DOHH2 (cell line): Measurements from ENCODE around the gene KDM4C.

Experiments
- H3F3A ChIP-seq: fragments of 200-600 bp; sonication (generic), shearing (Covaris generic); 2 replicates; pipeline ENCODE4 v1.6.0; 2016; ENCODE audit warnings: antibody characterized with exemption, mild to moderate bottlenecking; ENCODE audit not compliant: control insufficient read depth, insufficient read depth
- H3K27ac ChIP-seq: fragments of 200-600 bp; sonication (generic); 2 replicates; pipeline ENCODE4 v1.5.1; 2014; ENCODE audit warnings: low read depth, mild to moderate bottlenecking, low read length, moderate library complexity
- H3K27me3 ChIP-seq: fragments of 200-600 bp; sonication (generic); 2 replicates; pipeline ENCODE4 v1.6.1; 2014; ENCODE audit warnings: mild to moderate bottlenecking, low read length, mixed read lengths; ENCODE audit not compliant: control insufficient read depth
- H3K36me3 ChIP-seq: fragments of 200-600 bp; sonication (generic); 2 replicates; pipeline ENCODE4 v1.6.1; 2014; ENCODE audit warnings: mild to moderate bottlenecking, low read length, moderate library complexity, mixed read lengths; ENCODE audit not compliant: control insufficient read depth
- H3K4me1 ChIP-seq: fragments of 200-600 bp; sonication (generic); 2 replicates; pipeline ENCODE4 v1.6.1; 2014; ENCODE audit warnings: mild to moderate bottlenecking, low read length, mixed read lengths; ENCODE audit not compliant: control insufficient read depth
- H3K4me2 ChIP-seq: fragments of 200-600 bp; sonication (generic); 2 replicates; pipeline ENCODE4 v1.6.0; 2014; ENCODE audit warnings: mild to moderate bottlenecking, low read length, moderate library complexity
- H3K4me3 ChIP-seq: fragments of 200-600 bp; sonication (generic); 2 replicates; pipeline ENCODE4 v1.5.1; 2014; ENCODE audit warnings: mild to moderate bottlenecking, low read length, mixed read lengths
- H3K79me2 ChIP-seq: fragments of 200-600 bp; sonication (generic); 2 replicates; pipeline ENCODE4 v1.6.1; 2014; ENCODE audit warnings: mild to moderate bottlenecking, low read length, mixed read lengths; ENCODE audit not compliant: control insufficient read depth
- H3K9me2 ChIP-seq: fragments of 200-600 bp; sonication (generic); replicated peaks from 2 replicates; pipeline ENCODE4 v1.6.1; 2014; ENCODE audit warnings: mild to moderate bottlenecking, low read length, mixed read lengths; ENCODE audit not compliant: control insufficient read depth
- H3K9me3 ChIP-seq: fragments of 200-600 bp; sonication (generic); 2 replicates; pipeline ENCODE4 v1.6.1; 2014; ENCODE audit warnings: antibody characterized with exemption, low read length, mixed read lengths; ENCODE audit not compliant: control insufficient read depth, insufficient read depth
- H4K20me1 ChIP-seq: fragments of 200-600 bp; sonication (generic); 2 replicates; pipeline ENCODE4 v1.6.0; 2014; ENCODE audit warnings: low read depth, mild to moderate bottlenecking, antibody characterized with exemption, low read length, moderate library complexity; ENCODE audit not compliant: control insufficient read depth, insufficient read depth
- CTCF ChIP-seq: fragments of 200-600 bp; sonication (generic); IDR thresholded peaks from one replicate; pipeline ENCODE4 v1.5.1; 2014; ENCODE audit warnings: antibody characterized with exemption, mild to moderate bottlenecking, low read depth, low read length; ENCODE audit not compliant: poor library complexity, severe bottlenecking
- EZH2phosphoT487 ChIP-seq: fragments of 200-600 bp; sonication (generic); IDR thresholded peaks from 2 replicates; pipeline ENCODE4 v1.6.1; 2017; ENCODE audit warnings: borderline replicate concordance, mild to moderate bottlenecking, antibody characterized with exemption, low read length, moderate library complexity, mixed read lengths

Gene KDM4C

GRCh38 chr9:6955251-6955921 lies 197.6 kb downstream of the KDM4C start:
- no peaks in the 10 kb centered on the region for H3K9me2 ChIP-seq
- H4K20me1 ChIP-seq, result no peaks in the 10 kb centered on the region
- no peak overlapping the region for H3K27ac ChIP-seq
- H3K4me2 ChIP-seq, result no peak overlapping the region
- H3K27me3 ChIP-seq, result no peaks in the 10 kb centered on the region
- H3F3A ChIP-seq, result no peaks in the 10 kb centered on the region
- H3K79me2 ChIP-seq, result no peaks in the 10 kb centered on the region
- H3K9me3 ChIP-seq, result no peaks in the 10 kb centered on the region
- H3K4me1 ChIP-seq, result peaks cover 16% of the 10 kb centered on the region
- H3K4me3 ChIP-seq, result no peak overlapping the region
- H3K36me3 ChIP-seq, result no peaks in the 10 kb centered on the region
- TF ChIP-seq EZH2phosphoT487 (no peak), CTCF (no peak)

GRCh38 chr9:6956879-6957278 lies 199.1 kb downstream of the KDM4C start:
- Histone ChIP-seq H3K27ac (no peak overlapping the region), H3F3A (no peaks in the 10 kb centered on the region), H3K9me2 (no peaks in the 10 kb centered on the region), H3K4me3 (no peak overlapping the region), H3K36me3 (no peaks in the 10 kb centered on the region), H3K79me2 (no peaks in the 10 kb centered on the region), H3K4me2 (no peak overlapping the region), H4K20me1 (no peaks in the 10 kb centered on the region), H3K4me1 (peaks cover 16% of the 10 kb centered on the region), H3K27me3 (no peaks in the 10 kb centered on the region), H3K9me3 (no peaks in the 10 kb centered on the region)
- TF ChIP-seq EZH2phosphoT487 (no peak), CTCF (no peak)

- H3K4me3 ChIP-seq, result no peak overlapping the region
- TF ChIP-seq EZH2phosphoT487 (no peak), CTCF (no peak)
- H3F3A ChIP-seq, result no peaks in the 10 kb centered on the region
- no peaks in the 10 kb centered on the region for H3K79me2 ChIP-seq
- no peak overlapping the region for H3K27ac ChIP-seq
- H3K9me2 ChIP-seq, result no peaks in the 10 kb centered on the region
- H3K27me3 ChIP-seq, result no peaks in the 10 kb centered on the region
- no peaks in the 10 kb centered on the region for H4K20me1 ChIP-seq
- H3K9me3 ChIP-seq, result no peaks in the 10 kb centered on the region
- H3K4me1 ChIP-seq, result peaks cover 16% of the 10 kb centered on the region
- H3K36me3 ChIP-seq, result no peaks in the 10 kb centered on the region
- H3K4me2 ChIP-seq, result no peak overlapping the region
These were observed 201.7 kb downstream of the KDM4C start for GRCh38 chr9:6959270-6960000.
